A549 (cell line): ENCODE data around the gene ORM1. TPM values are rescaled to one million over a fixed set of nuclear protein-coding genes. Genes with fewer than 3 reads are reported as not detected.

Source experiments
- ATAC-seq, 2 experiments: fragments of 200-7000 bp in 1 of 2; fragments of >200 bp in 1 of 2; cut with Nextera tagmentation in 1 of 2; cut with Tn5 transposase in 1 of 2; 3 replicates each; pipeline versions ENCODE4 v1.8.0 to v1.9.1; 2018 to 2020; ENCODE audit warnings: mild to moderate bottlenecking in 1 of 2, moderate library complexity in 1 of 2
- CTCF ChIA-PET: fragments of 300-600 bp; sonication (Branson Sonifier 250); formaldehyde crosslinking; extraction: SDS; loops from one replicate; lab custom pipeline; 2021; ENCODE audit warnings: antibody characterized with exemption, inconsistent platforms; lab: Yijun Ruan, JAX
- POLR2A ChIA-PET: fragments of 350-600 bp; formaldehyde crosslinking; extraction: SDS; loops from one replicate; lab custom pipeline; 2021; ENCODE audit warnings: antibody characterized with exemption, inconsistent platforms; lab: Yijun Ruan, JAX
- DNase-seq, 2 experiments: peaks; one replicate each; pipeline versions ENCODE4 v3.0.0 to v3.0.0-alpha.2; 2011 to 2016; ENCODE audit warnings: low read depth in 1 of 2, low spot score in 1 of 2
- FAIRE-seq: peaks from 2 replicates; lab custom pipeline; 2011; peaks lifted over from hg19 to GRCh38; lab: Jason Lieb, UNC
- H3K27ac ChIP-seq, 2 experiments: fragments of >200 bp; sonication (Bioruptor Twin); formaldehyde crosslinking; 3 replicates each; pipeline ENCODE4 v1.5.1; 2016 to 2017
- H3K4me1 ChIP-seq: fragments of >200 bp; sonication (Bioruptor Twin); formaldehyde crosslinking; 3 replicates; pipeline ENCODE4 v1.6.1; 2016
- H3K4me2 ChIP-seq: fragments of >200 bp; sonication (Bioruptor Twin); formaldehyde crosslinking; 3 replicates; pipeline ENCODE4 v1.6.1; 2016
- H3K4me3 ChIP-seq: fragments of >200 bp; sonication (Bioruptor Twin); formaldehyde crosslinking; 3 replicates; pipeline ENCODE4 v1.5.1; 2016
- H3K9me3 ChIP-seq: fragments of >200 bp; sonication (Bioruptor Twin); formaldehyde crosslinking; 3 replicates; pipeline ENCODE4 v1.6.1; 2016
- CBX2 ChIP-seq: fragments of 200-600 bp; sonication (generic); IDR thresholded peaks from 2 replicates; pipeline ENCODE4 v1.6.1; 2016; ENCODE audit warnings: low read depth, mild to moderate bottlenecking, borderline replicate concordance
- CEBPB ChIP-seq, 2 experiments: fragments of >200 bp in 1 of 2; sonication (Bioruptor Twin) in 1 of 2; formaldehyde crosslinking in 1 of 2; IDR thresholded peaks; 2 replicates each; pipeline ENCODE4 v1.6.1; 2012 to 2016
- CHD4 ChIP-seq: fragments of 200-600 bp; sonication (generic); IDR thresholded peaks from 2 replicates; pipeline ENCODE4 v1.6.1; 2016; ENCODE audit warnings: antibody characterized with exemption, mild to moderate bottlenecking, borderline replicate concordance
- EHMT2 ChIP-seq: fragments of 200-600 bp; sonication (generic); IDR thresholded peaks from 2 replicates; pipeline ENCODE4 v1.6.1; 2016; ENCODE audit warnings: antibody characterized with exemption, low read depth, mild to moderate bottlenecking, moderate library complexity
- ELK1 ChIP-seq: fragments of 150-350 bp; IDR thresholded peaks from 2 replicates; pipeline ENCODE4 v1.6.1; 2014; ENCODE audit warnings: low read depth, mild to moderate bottlenecking, low read length
- FOXS1 ChIP-seq: fragments of 250-450 bp; sonication (Bioruptor Pico); IDR thresholded peaks from 2 replicates; pipeline ENCODE4 v1.5.0; 2020; ENCODE audit warnings: mild to moderate bottlenecking, moderate library complexity
- HDAC2 ChIP-seq: fragments of 200-600 bp; sonication (generic); IDR thresholded peaks from 2 replicates; pipeline ENCODE4 v1.6.1; 2016
- HMGXB4 ChIP-seq: fragments of 250-450 bp; sonication (Bioruptor Pico); IDR thresholded peaks from 2 replicates; pipeline ENCODE4 v1.5.0; 2021; ENCODE audit warnings: mild to moderate bottlenecking, moderate library complexity, borderline replicate concordance
- HOXA7 ChIP-seq: fragments of 250-450 bp; sonication (Bioruptor Pico); IDR thresholded peaks from 2 replicates; pipeline ENCODE4 v1.5.0; 2020; ENCODE audit warnings: mild to moderate bottlenecking, moderate library complexity
- HOXB13 ChIP-seq: fragments of 250-450 bp; sonication (Bioruptor Pico); IDR thresholded peaks from 2 replicates; pipeline ENCODE4 v1.5.0; 2020; ENCODE audit warnings: low read depth, mild to moderate bottlenecking, moderate library complexity
- JUN ChIP-seq, 2 experiments: fragments of >200 bp; sonication (Bioruptor Twin); formaldehyde crosslinking; IDR thresholded peaks; 2 replicates in 1 of 2; 3 replicates in 1 of 2; pipeline ENCODE4 v1.6.1; 2016 to 2017
- KDM1A ChIP-seq: fragments of 200-600 bp; sonication (generic); IDR thresholded peaks from 2 replicates; pipeline ENCODE4 v1.6.1; 2016; ENCODE audit warnings: low read depth, mild to moderate bottlenecking
- KDM5A ChIP-seq: fragments of 200-600 bp; sonication (generic); IDR thresholded peaks from 2 replicates; pipeline ENCODE4 v1.6.1; 2016; ENCODE audit warnings: antibody characterized with exemption, mild to moderate bottlenecking
- MAFK ChIP-seq: fragments of 450-650 bp; IDR thresholded peaks from 2 replicates; pipeline ENCODE4 v1.6.1; 2014; ENCODE audit not compliant: partially characterized antibody
- NFE2L2 ChIP-seq: fragments of 150-350 bp; conservative IDR thresholded peaks from 2 replicates; pipeline ENCODE4 v1.6.1; 2014; ENCODE audit warnings: low read length
- PHF8 ChIP-seq: fragments of 200-600 bp; sonication (generic); IDR thresholded peaks from 2 replicates; pipeline ENCODE4 v1.6.1; 2016; ENCODE audit warnings: low read depth, mild to moderate bottlenecking, antibody characterized with exemption, moderate library complexity, borderline replicate concordance
- POLR2AphosphoS2 ChIP-seq: conservative IDR thresholded peaks from 2 replicates; pipeline ENCODE4 v1.6.1; 2012; ENCODE audit warnings: low read length, improper control_type of control experiment, inconsistent platforms
- RARB ChIP-seq: fragments of 250-450 bp; sonication (Bioruptor Pico); IDR thresholded peaks from 2 replicates; pipeline ENCODE4 v1.8.0; 2021; ENCODE audit warnings: mild to moderate bottlenecking, moderate library complexity
- RCOR1 ChIP-seq: fragments of 150-350 bp; IDR thresholded peaks from 2 replicates; pipeline ENCODE4 v1.6.1; 2014; ENCODE audit warnings: antibody characterized with exemption, low read length, low read depth
- RNF2 ChIP-seq: fragments of 200-600 bp; sonication (generic); IDR thresholded peaks from 2 replicates; pipeline ENCODE4 v1.6.1; 2016; ENCODE audit warnings: low read depth, mild to moderate bottlenecking, antibody characterized with exemption, moderate library complexity, borderline replicate concordance
- ZC3H11A ChIP-seq: fragments of 450-650 bp; IDR thresholded peaks from 2 replicates; pipeline ENCODE4 v1.6.1; 2014; ENCODE audit warnings: antibody characterized with exemption, mild to moderate bottlenecking
- ZSCAN20 ChIP-seq: fragments of 250-450 bp; sonication (Bioruptor Pico); IDR thresholded peaks from 2 replicates; pipeline ENCODE4 v1.8.0; 2022; ENCODE audit warnings: mild to moderate bottlenecking, moderate library complexity
- WGBS: methylation state at CpG from one replicate; pipeline ENCODE4 v1.1.6; 2017; ENCODE audit errors: missing lambda C conversion rate; 5-methylcytosine and 5-hydroxymethylcytosine counted together
- polyA plus RNA-seq, 4 experiments: library from polyadenylated mRNA; depleted of rRNA in 3 of 4; stranded (reverse); fragments of >200 nt; fragmentation: RNase III in 1 of 4; extraction: RNeasy Plus Mini Kit Qiagen cat#74134 plus additional on column Dnase treatment in 1 of 4; gene quantifications; 2 replicates in 3 of 4; 3 replicates in 1 of 4; pipeline ENCODE4 v1.2.3, GENCODE V29; 2011 to 2017

ORM1 gene
- polyA plus RNA-seq, 2 of the 4 experiments (the other 2 are of a cell fraction), result 0.12 to 0.19 TPM

- no peaks in the 10 kb centered on the region for H3K9me3 ChIP-seq
- TF ChIP-seq MAFK, result peak; percentile 26
- no peak for TF ChIP-seq EHMT2
- TF ChIP-seq POLR2AphosphoS2, result no peak
- H3K4me2 ChIP-seq, result peak overlapping the region; percentile 55
- H3K27ac ChIP-seq, result peak overlapping the region; percentile 33 to 50; a peak in 3 of 6 replicates
- DNase-seq, result peak in 1 of 2 experiments; percentile 9
- 42% methylated on average over 10 of the region's 10 CpGs for WGBS
- no peak for FAIRE-seq
- H3K4me1 ChIP-seq, result peaks cover 21% of the 10 kb centered on the region
- ChIA-PET CTCF (interaction anchor here (0.6 to 1.8 kb wide), 10 partner anchors 7 to 68 kb away, joined by 3 to 6 read pairs (median 3); no protein-coding TSS in a partner anchor), POLR2A (no interaction called here)
- peak; percentile 25 to 50; a peak in 4 of 6 replicates for ATAC-seq
- no peak overlapping the region for H3K4me3 ChIP-seq
Measured at GRCh38 chr9:114366334-114367128, 43.6 kb downstream of the ORM1 start.

- ATAC-seq (no peak), FAIRE-seq (no peak)
- POLR2A ChIA-PET, result no interaction called here
Measured at GRCh38 chr9:114367366-114367765, 44.5 kb downstream of the ORM1 start.

GRCh38 chr9:114367772-114368569 lies 45.1 kb downstream of the ORM1 start:
- no peak for ATAC-seq
- Histone ChIP-seq H3K4me2 (no peak overlapping the region), H3K4me3 (no peak overlapping the region), H3K4me1 (peaks cover 21% of the 10 kb centered on the region), H3K27ac (no peak overlapping the region), H3K9me3 (no peaks in the 10 kb centered on the region)
- POLR2A ChIA-PET, result no interaction called here
- WGBS, result 87% methylated on average over 9 of the region's 14 CpGs
- no peak for DNase-seq
- FAIRE-seq, result no peak
- TF ChIP-seq RNF2 (no peak), HOXA7 (no peak)
- CTCF ChIA-PET, result interaction anchor here (1.0 to 3.8 kb wide), 7 partner anchors 11 to 67 kb away, joined by 3 to 12 read pairs (median 5); no protein-coding TSS in a partner anchor

More at GRCh38 chr9:114367366-114367765, 44.5 kb downstream of the ORM1 start:
- Histone ChIP-seq H3K27ac (peak overlapping the region in 1 of 2 experiments; percentile 50; a peak in 2 of 6 replicates), H3K4me2 (no peak overlapping the region), H3K4me1 (peaks cover 21% of the 10 kb centered on the region), H3K4me3 (no peak overlapping the region), H3K9me3 (no peaks in the 10 kb centered on the region)
- CTCF ChIA-PET, result interaction anchor here (1.0 to 1.8 kb wide), 8 partner anchors 10 to 68 kb away, joined by 3 to 6 read pairs (median 4); no protein-coding TSS in a partner anchor
- DNase-seq, result no peak
- TF ChIP-seq CBX2, result no peak
- no peak for TF ChIP-seq HMGXB4 (CRISPR knock-in tag)
- TF ChIP-seq KDM1A, result no peak
- no peak for TF ChIP-seq HOXB13 (CRISPR knock-in tag)
- TF ChIP-seq RNF2, result no peak
- no peak for TF ChIP-seq JUN (IDR thresholded peaks at IDR 0.05)
- TF ChIP-seq CHD4, result no peak
- TF ChIP-seq ZC3H11A, result no peak
- TF ChIP-seq POLR2AphosphoS2, result no peak
- no peak for TF ChIP-seq ZSCAN20
- no peak for TF ChIP-seq RARB (CRISPR knock-in tag)
- TF ChIP-seq CEBPB (IDR thresholded peaks at IDR 0.05), result no peak
- no peak for TF ChIP-seq NFE2L2
- TF ChIP-seq HDAC2, result no peak
- no peak for TF ChIP-seq FOXS1 (CRISPR knock-in tag)
- TF ChIP-seq KDM5A, result no peak
- TF ChIP-seq ELK1, result no peak
- TF ChIP-seq PHF8, result no peak
- TF ChIP-seq RCOR1, result no peak
- WGBS, result 89% methylated on average over 6 of the region's 6 CpGs
